Endothelial cell of umbilical vein (primary cell): Measurements from ENCODE around the gene ITSN1. TPM values are rescaled to one million over a fixed set of nuclear protein-coding genes. Genes with fewer than 3 reads are reported as not detected.

ENCODE experiments used
- BruUV-seq: library from RNA; stranded (reverse); fragments of 400-500 nt; replicated peaks from 2 replicates; lab custom pipeline; 2021; lab: Mats Ljungman, UMichigan
- CTCF ChIA-PET: fragments of 300-600, 350-600 bp; sonication (Branson Sonifier 250); formaldehyde crosslinking; loops from one replicate; lab custom pipeline; 2021; ENCODE audit warnings: antibody characterized with exemption, inconsistent platforms; lab: Charles Lee
- POLR2A ChIA-PET: fragments of 300-600, 350-600 bp; sonication (Branson Sonifier 250); formaldehyde crosslinking; loops from one replicate; lab custom pipeline; 2021; ENCODE audit warnings: antibody characterized with exemption, inconsistent platforms; lab: Charles Lee
- DNase-seq: peaks from one replicate; pipeline ENCODE4 v3.0.0-alpha.2; 2011; ENCODE audit warnings: low read depth, low spot score
- FAIRE-seq: peaks from 2 replicates; lab custom pipeline; 2011; peaks lifted over from hg19 to GRCh38; lab: Jason Lieb, UNC
- H2AFZ ChIP-seq: 2 replicates; pipeline ENCODE4 v1.6.0; 2012; ENCODE audit warnings: low read depth, low read length, control low read depth, inconsistent platforms
- H3K27ac ChIP-seq: 2 replicates; pipeline ENCODE4 v1.5.1; 2011; ENCODE audit warnings: low read depth, mild to moderate bottlenecking, control low read depth, low read length, moderate library complexity; ENCODE audit not compliant: insufficient read depth
- H3K27me3 ChIP-seq, 2 experiments: 2 replicates each; pipeline versions ENCODE4 v1.6.0 to v1.6.1; 2011; ENCODE audit warnings: low read length in 2 of 2, mixed read lengths in 1 of 2; ENCODE audit not compliant: control insufficient read depth in 2 of 2, insufficient read depth in 2 of 2
- H3K36me3 ChIP-seq, 2 experiments: 2 replicates in 1 of 2; 3 replicates in 1 of 2; pipeline ENCODE4 v1.5.1; 2011; ENCODE audit warnings: low read length in 2 of 2, mild to moderate bottlenecking in 1 of 2, moderate library complexity in 1 of 2; ENCODE audit not compliant: control insufficient read depth in 2 of 2, insufficient read depth in 2 of 2; ENCODE audit errors: extremely low read depth in 1 of 2
- H3K4me1 ChIP-seq: 3 replicates; pipeline ENCODE4 v1.5.1; 2011; ENCODE audit warnings: mild to moderate bottlenecking, low read length; ENCODE audit not compliant: control insufficient read depth, insufficient read depth; ENCODE audit errors: extremely low read depth
- H3K4me2 ChIP-seq: 2 replicates; pipeline ENCODE4 v1.6.1; 2011; ENCODE audit warnings: low read length, control low read depth, mixed read lengths; ENCODE audit not compliant: insufficient read depth
- H3K4me3 ChIP-seq, 3 experiments: fragments of 200-600 bp in 1 of 3; sonication (generic), shearing (Covaris generic) in 1 of 3; replicated peaks in 1 of 3; 2 replicates each; pipeline ENCODE4 v1.5.1; 2011 to 2016; ENCODE audit warnings: control low read depth in 3 of 3, low read length in 3 of 3, mild to moderate bottlenecking in 2 of 3, inconsistent platforms in 1 of 3, low read depth in 1 of 3, moderate library complexity in 1 of 3; ENCODE audit not compliant: insufficient read depth in 1 of 3
- H3K79me2 ChIP-seq: 2 replicates; pipeline ENCODE4 v1.6.0; 2012; ENCODE audit warnings: low read length, inconsistent platforms; ENCODE audit not compliant: control insufficient read depth, insufficient read depth
- H3K9ac ChIP-seq: replicated peaks from 2 replicates; pipeline ENCODE3; 2011; ENCODE audit warnings: low read length, control low read depth; ENCODE audit not compliant: insufficient read depth; ENCODE audit errors: extremely low read depth
- H3K9me1 ChIP-seq: replicated peaks from 3 replicates; pipeline ENCODE4 v1.6.0; 2011; ENCODE audit warnings: mild to moderate bottlenecking, low read length; ENCODE audit not compliant: control insufficient read depth, insufficient read depth; ENCODE audit errors: extremely low read depth
- H3K9me3 ChIP-seq: replicated peaks from 2 replicates; pipeline ENCODE4 v1.5.1; 2012; ENCODE audit warnings: low read length, inconsistent platforms; ENCODE audit not compliant: control insufficient read depth, insufficient read depth
- H4K20me1 ChIP-seq: replicated peaks from 2 replicates; pipeline ENCODE3; 2011; ENCODE audit warnings: mild to moderate bottlenecking, low read length; ENCODE audit not compliant: control insufficient read depth, insufficient read depth; ENCODE audit errors: extremely low read depth
- CTCF ChIP-seq, 2 donors: IDR thresholded peaks; 1 replicate in 1 of 2; 2 replicates in 1 of 2; pipeline ENCODE4 v1.5.1; 2011; ENCODE audit warnings: low read length in 2 of 2, mild to moderate bottlenecking in 2 of 2, moderate library complexity in 2 of 2, control low read depth in 1 of 2, inconsistent platforms in 1 of 2, low read depth in 1 of 2; ENCODE audit not compliant: insufficient read depth in 1 of 2; ENCODE audit errors: extremely low read depth in 1 of 2
- EZH2 ChIP-seq: IDR thresholded peaks from 2 replicates; pipeline ENCODE4 v1.6.1; 2012; ENCODE audit warnings: borderline replicate concordance, low read depth, mild to moderate bottlenecking, moderate library complexity, low read length, inconsistent platforms; ENCODE audit not compliant: severe bottlenecking
- FOS ChIP-seq: IDR thresholded peaks from 2 replicates; pipeline ENCODE4 v1.6.1; 2011; ENCODE audit warnings: mild to moderate bottlenecking, low read length, moderate library complexity, borderline replicate concordance; ENCODE audit not compliant: insufficient read depth
- GATA2 ChIP-seq: IDR thresholded peaks from 2 replicates; pipeline ENCODE4 v1.7.0; 2011; ENCODE audit warnings: low read depth, mild to moderate bottlenecking, moderate library complexity, mixed read lengths, low read length; ENCODE audit not compliant: insufficient read length, insufficient read depth
- JUN ChIP-seq: IDR thresholded peaks from 2 replicates; pipeline ENCODE4 v1.6.1; 2011; ENCODE audit warnings: borderline replicate concordance, low read depth; ENCODE audit not compliant: insufficient read length, insufficient read depth
- MYC ChIP-seq: IDR thresholded peaks from one replicate; pipeline ENCODE4 v1.6.1; 2011; ENCODE audit warnings: mild to moderate bottlenecking, low read depth, low read length
- POLR2A ChIP-seq: IDR thresholded peaks from 2 replicates; pipeline ENCODE4 v1.6.1; 2012; ENCODE audit warnings: low read depth, mild to moderate bottlenecking, control low read depth, low read length
- POLR2AphosphoS5 ChIP-seq: IDR thresholded peaks from 2 replicates; pipeline ENCODE4 v1.6.1; 2012; ENCODE audit warnings: low read depth, mild to moderate bottlenecking, control low read depth, low read length, moderate library complexity; ENCODE audit not compliant: insufficient read depth
- dilution Hi-C: fragments of 300-500 bp; cut with MboI; formaldehyde crosslinking; loops from one replicate; pipeline ENCODE4 v1.15.0; 2019; ENCODE audit warnings: low sequenced_read_pairs; ENCODE audit not compliant: extremely low pct_ligation_motif_present
- intact Hi-C: fragments of 100-400 bp; cut with micrococcal nuclease; formaldehyde crosslinking; loops from one replicate; pipeline ENCODE4 v1.10.0; 2022
- polyA plus RNA-seq, 4 experiments: library from polyadenylated mRNA; depleted of rRNA in 3 of 4; stranded (reverse) in 3 of 4; unstranded in 1 of 4; fragments of >200 nt; gene quantifications; 2 replicates each; pipeline versions ENCODE4 v1.2.1 to v1.2.3, GENCODE V29; 2011 to 2012; ENCODE audit warnings: missing spikeins in 1 of 4
- total RNA-seq: library from RNA; stranded (reverse); gene quantifications from 2 replicates; pipeline ENCODE4 v1.2.3, GENCODE V29; 2021
- TF ChIP-seq, protein P1 (sequence below): IDR thresholded peaks from 2 replicates; pipeline ENCODE4 v1.6.1; 2011; ENCODE audit not compliant: insufficient read depth, insufficient read length

Gene ITSN1
- total and polyA plus RNA-seq, 2 donors (not counting 3 experiments of a cell fraction or from before 2014, with no cell fraction given) = 72.2 to 86.8 TPM

DNA sequence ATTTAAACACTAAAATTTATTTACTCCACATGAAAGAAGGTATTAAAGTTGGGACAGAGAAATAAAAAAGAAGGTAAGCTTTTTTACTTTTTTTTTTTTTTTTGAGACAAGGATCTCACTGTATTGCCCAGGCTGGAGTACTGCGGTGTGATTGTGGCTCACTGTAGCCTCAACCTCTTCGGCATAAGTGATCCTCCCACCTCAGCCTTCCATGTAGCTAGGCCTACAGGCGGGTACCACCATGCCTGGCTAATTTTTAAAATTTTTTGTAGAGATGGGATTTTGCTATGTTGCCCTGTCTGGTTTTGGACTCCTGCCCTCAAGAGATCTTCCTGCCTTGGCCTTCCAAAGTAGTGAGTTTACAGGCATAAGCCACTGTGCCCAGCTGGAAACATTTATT lies 106.6 kb downstream of the ITSN1 start:
- no peak for DNase-seq
- H3K4me2 ChIP-seq = no peak overlapping the region
- H2AFZ ChIP-seq = no peak overlapping the region
- intact Hi-C loops (no loop called here), dilution Hi-C loops (no loop called here)
- TF ChIP-seq MYC (no peak), JUN (no peak), FOS (no peak), CTCF (IDR thresholded peaks at IDR 0.05; ENCODE audit: extremely low read depth in 1 of 2, insufficient read depth in 1 of 2, low read depth in 1 of 2, low read length in 2 of 2) (no peak), GATA2 (no peak), EZH2 (no peak), POLR2AphosphoS5 (no peak), POLR2A (no peak)
- TF ChIP-seq, protein P1, sequence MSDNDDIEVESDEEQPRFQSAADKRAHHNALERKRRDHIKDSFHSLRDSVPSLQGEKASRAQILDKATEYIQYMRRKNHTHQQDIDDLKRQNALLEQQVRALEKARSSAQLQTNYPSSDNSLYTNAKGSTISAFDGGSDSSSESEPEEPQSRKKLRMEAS = no peak
- no peaks in the 10 kb centered on the region for H3K4me1 ChIP-seq
- H3K9me3 ChIP-seq = peaks cover 2% of the 10 kb centered on the region
- H3K27ac ChIP-seq = no peak overlapping the region
- POLR2A ChIA-PET = no interaction called here
- H3K4me3 ChIP-seq = no peak overlapping the region
- BruUV-seq = no TSS peak
- no peak overlapping the region for H3K9ac ChIP-seq
- no peaks in the 10 kb centered on the region for H3K79me2 ChIP-seq
- no peaks in the 10 kb centered on the region for H3K9me1 ChIP-seq
- FAIRE-seq = no peak
- no peaks in the 10 kb centered on the region for H3K27me3 ChIP-seq
- CTCF ChIA-PET = no interaction called here
- no peaks in the 10 kb centered on the region for H4K20me1 ChIP-seq
- H3K36me3 ChIP-seq = peaks cover 0 to 2% of the 10 kb centered on the region in 2 experiments
